Prostate gland (tissue), 2 donors: Measurements from ENCODE around the gene ZNF132. TPM values are rescaled to one million over a fixed set of nuclear protein-coding genes. Genes with fewer than 3 reads are reported as not detected.

Experiments used
- DNase-seq: peaks from one replicate; pipeline ENCODE4 v3.0.0-alpha.2; 2019; ENCODE audit warnings: low spot score
- H3K27ac ChIP-seq, 2 donors: fragments of 200-600 bp; sonication (generic); 2 replicates each; pipeline ENCODE4 v1.5.1; 2017 to 2019
- H3K27me3 ChIP-seq: fragments of 200-600 bp; sonication (generic); replicated peaks from 2 replicates; pipeline ENCODE4 v1.5.1; 2019; ENCODE audit not compliant: insufficient read depth
- H3K36me3 ChIP-seq, 2 donors: fragments of 200-600 bp; sonication (generic); 1 replicate in 1 of 2; 2 replicates in 1 of 2; pipeline versions ENCODE4 v1.5.1 to v1.8.1; 2017 to 2019
- H3K4me1 ChIP-seq: fragments of 200-600 bp; sonication (generic); replicated peaks from 2 replicates; pipeline ENCODE4 v1.5.1; 2019
- H3K4me3 ChIP-seq, 2 donors: fragments of 200-600 bp; sonication (generic); 2 replicates each; pipeline ENCODE4 v1.5.1; 2017 to 2019
- H3K9me3 ChIP-seq: fragments of 200-600 bp; sonication (generic); 2 replicates; pipeline ENCODE4 v1.5.1; 2017
- POLR2A ChIP-seq: fragments of 450-650 bp; IDR thresholded peaks from one replicate; pipeline ENCODE4 v1.6.1; 2016; ENCODE audit warnings: antibody characterized with exemption, mild to moderate bottlenecking
- POLR2AphosphoS5 ChIP-seq: sonication (generic); formaldehyde crosslinking; IDR thresholded peaks from one replicate; pipeline ENCODE4 v1.6.1; 2017; ENCODE audit warnings: antibody characterized with exemption
- WGBS: methylation state at CpG from one replicate; pipeline ENCODE4 v1.1.5; 2018; 5-methylcytosine and 5-hydroxymethylcytosine counted together
- intact Hi-C: fragments of 100-400 bp; cut with DNase I; formaldehyde crosslinking; loops from one replicate; pipeline ENCODE4 v1.14.2; 2022
- total RNA-seq, 2 donors: library from RNA; depleted of rRNA; stranded (reverse); fragments of >200 nt; gene quantifications; one replicate each; pipeline ENCODE4 v1.1.0, GENCODE V29; 2016
- TF ChIP-seq, protein P1 (sequence below), 4 experiments: fragments of 200-600 bp in 2 of 4; fragments of 450-650 bp in 2 of 4; sonication (generic) in 2 of 4; IDR thresholded peaks; 1 replicate in 3 of 4; 2 replicates in 1 of 4; pipeline ENCODE4 v1.5.1; 2016 to 2019; ENCODE audit warnings: antibody characterized with exemption in 4 of 4, mild to moderate bottlenecking in 2 of 4, moderate library complexity in 2 of 4

ZNF132 gene
- total RNA-seq, 2 donors from 2014 or later: 8.1 to 12.2 TPM

GRCh38 chr19:58401840-58402421 is 38.0 kb downstream of the ZNF132 start:
- H3K4me1 ChIP-seq: no peaks in the 10 kb centered on the region
- H3K27ac ChIP-seq: peak overlapping the region; percentile 61 to 78
- no peaks in the 10 kb centered on the region for H3K36me3 ChIP-seq
- intact Hi-C loops: no loop called here
- no peaks in the 10 kb centered on the region for H3K27me3 ChIP-seq
- H3K9me3 ChIP-seq: no peaks in the 10 kb centered on the region
- H3K4me3 ChIP-seq: peak overlapping the region; percentile 37 to 61
- DNase-seq: no peak
- TF ChIP-seq, protein P1, sequence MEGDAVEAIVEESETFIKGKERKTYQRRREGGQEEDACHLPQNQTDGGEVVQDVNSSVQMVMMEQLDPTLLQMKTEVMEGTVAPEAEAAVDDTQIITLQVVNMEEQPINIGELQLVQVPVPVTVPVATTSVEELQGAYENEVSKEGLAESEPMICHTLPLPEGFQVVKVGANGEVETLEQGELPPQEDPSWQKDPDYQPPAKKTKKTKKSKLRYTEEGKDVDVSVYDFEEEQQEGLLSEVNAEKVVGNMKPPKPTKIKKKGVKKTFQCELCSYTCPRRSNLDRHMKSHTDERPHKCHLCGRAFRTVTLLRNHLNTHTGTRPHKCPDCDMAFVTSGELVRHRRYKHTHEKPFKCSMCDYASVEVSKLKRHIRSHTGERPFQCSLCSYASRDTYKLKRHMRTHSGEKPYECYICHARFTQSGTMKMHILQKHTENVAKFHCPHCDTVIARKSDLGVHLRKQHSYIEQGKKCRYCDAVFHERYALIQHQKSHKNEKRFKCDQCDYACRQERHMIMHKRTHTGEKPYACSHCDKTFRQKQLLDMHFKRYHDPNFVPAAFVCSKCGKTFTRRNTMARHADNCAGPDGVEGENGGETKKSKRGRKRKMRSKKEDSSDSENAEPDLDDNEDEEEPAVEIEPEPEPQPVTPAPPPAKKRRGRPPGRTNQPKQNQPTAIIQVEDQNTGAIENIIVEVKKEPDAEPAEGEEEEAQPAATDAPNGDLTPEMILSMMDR (IDR thresholded peaks at IDR 0.05): no peak
- TF ChIP-seq POLR2AphosphoS5 (no peak), POLR2A (no peak)
- WGBS: 23% methylated on average over 23 of the region's 23 CpGs

DNA sequence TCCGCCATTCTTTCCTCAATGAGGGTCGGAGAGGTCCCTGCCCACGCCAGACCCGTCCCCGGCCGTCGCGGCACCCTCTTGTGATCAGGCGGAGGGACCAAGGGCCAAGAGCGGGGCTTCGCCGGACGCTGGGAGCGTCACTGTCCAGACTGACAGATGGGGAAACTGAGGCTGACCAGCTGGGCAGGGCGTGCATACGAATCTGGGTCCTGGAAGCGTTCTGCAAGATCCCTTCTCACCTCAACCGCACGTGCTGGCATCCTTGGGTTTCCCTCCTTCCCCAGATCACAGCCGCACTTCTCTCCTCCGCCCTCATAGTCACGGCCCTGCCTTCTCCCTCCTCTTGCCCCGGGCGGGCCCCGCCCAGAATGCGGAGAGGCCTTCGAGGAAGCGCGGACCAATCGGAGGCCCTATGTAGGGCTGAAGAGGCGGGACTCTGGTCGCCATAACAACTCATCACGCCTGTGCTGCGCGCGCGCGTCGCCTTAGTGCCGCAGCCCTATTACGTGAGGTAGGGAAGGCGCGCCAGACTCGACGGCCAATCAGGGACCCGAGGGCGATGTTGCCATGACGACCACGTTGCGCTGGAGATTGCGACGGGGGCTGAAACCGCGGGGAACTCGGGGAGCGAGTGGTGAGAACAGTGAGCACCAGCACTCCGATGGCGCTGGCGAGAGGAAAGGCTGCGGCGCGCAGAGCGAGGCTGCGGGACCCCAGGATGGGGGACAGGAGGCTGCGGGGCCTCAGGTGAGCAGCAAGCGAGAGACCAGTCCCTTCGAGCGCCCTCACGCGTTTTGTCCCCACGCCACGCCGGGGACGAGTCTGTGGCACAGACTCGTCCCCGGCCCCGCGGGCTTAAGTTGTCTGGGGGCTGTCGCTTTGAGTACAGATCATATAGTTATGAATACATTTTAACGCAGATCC is 38.8 kb downstream of the ZNF132 start:
- peak overlapping the region; percentile 61 to 78 for H3K27ac ChIP-seq
- no peaks in the 10 kb centered on the region for H3K9me3 ChIP-seq
- WGBS: under 1% methylated on average over 74 of the region's 80 CpGs
- peak; percentile 100 for DNase-seq
- TF ChIP-seq POLR2AphosphoS5 (peak; percentile 99), POLR2A (peak; percentile 70)
- TF ChIP-seq, protein P1 (IDR thresholded peaks at IDR 0.05): no peak
- intact Hi-C loops: no loop called here
- no peaks in the 10 kb centered on the region for H3K36me3 ChIP-seq
- H3K4me3 ChIP-seq: peak overlapping the region; percentile 37 to 61
- no peaks in the 10 kb centered on the region for H3K27me3 ChIP-seq
- H3K4me1 ChIP-seq: no peaks in the 10 kb centered on the region

DNA sequence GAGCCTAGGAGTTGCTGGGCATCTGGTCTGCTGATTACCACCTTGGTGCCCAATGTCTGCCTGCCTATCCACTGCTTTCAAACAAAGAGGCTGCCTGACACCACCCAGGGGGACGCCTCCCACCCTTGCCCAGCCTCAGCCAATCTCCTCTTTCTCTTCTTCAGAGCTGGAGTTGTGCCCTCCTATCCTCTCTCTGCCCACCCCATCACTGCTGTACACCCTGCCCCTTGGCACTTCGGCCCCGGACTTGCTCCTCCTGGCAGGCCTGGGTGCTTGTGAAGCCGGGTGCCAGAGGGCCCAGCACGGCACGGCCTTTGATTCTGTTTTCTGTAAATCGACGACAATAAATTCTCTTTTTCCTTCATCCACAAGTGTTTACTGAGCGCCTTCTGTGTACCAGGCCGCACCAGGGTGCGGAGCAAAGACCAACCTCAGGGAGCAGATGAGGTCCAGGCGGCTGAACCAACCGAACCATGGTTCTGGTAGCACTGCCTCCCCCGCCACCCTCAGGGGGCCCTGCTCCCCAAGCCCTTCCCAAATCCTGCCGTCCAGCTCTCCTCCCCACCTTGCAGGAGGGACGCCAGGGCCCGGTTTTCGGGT is 39.5 kb downstream of the ZNF132 start:
- H3K9me3 ChIP-seq: no peaks in the 10 kb centered on the region
- no peaks in the 10 kb centered on the region for H3K27me3 ChIP-seq
- H3K4me1 ChIP-seq: no peaks in the 10 kb centered on the region
- TF ChIP-seq POLR2AphosphoS5 (no peak), POLR2A (no peak)
- TF ChIP-seq, protein P1 (IDR thresholded peaks at IDR 0.05): no peak
- DNase-seq: no peak
- 17% methylated on average over 18 of the region's 18 CpGs for WGBS
- peak overlapping the region; percentile 23 to 61 for H3K4me3 ChIP-seq
- H3K36me3 ChIP-seq: no peaks in the 10 kb centered on the region
- H3K27ac ChIP-seq: peak overlapping the region in 1 of 2 donors; percentile 78
- intact Hi-C loops: no loop called here

DNA sequence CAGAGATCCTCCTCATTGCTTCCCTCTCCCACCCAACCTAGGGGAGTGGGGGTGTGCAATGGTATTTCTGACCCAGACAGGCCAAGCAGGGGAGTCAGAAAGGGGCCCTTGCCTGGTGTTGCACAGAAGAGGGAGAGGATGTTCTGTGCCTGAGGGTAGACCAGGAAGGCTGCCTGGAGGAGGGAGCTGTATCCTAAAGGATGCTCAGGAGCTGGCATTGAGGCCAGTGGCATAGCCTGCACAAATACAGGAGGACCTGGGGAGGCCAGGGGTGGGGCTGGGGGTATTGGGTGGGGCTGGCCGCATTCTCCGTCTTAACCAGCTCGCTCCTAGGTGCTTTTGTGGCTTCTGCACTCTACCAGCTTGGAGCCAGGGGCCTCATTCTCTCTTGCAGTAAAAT is 40.0 kb downstream of the ZNF132 start:
- Histone ChIP-seq H3K27ac (no peak overlapping the region), H3K4me3 (no peak overlapping the region), H3K36me3 (no peaks in the 10 kb centered on the region), H3K27me3 (no peaks in the 10 kb centered on the region), H3K9me3 (no peaks in the 10 kb centered on the region), H3K4me1 (no peaks in the 10 kb centered on the region)
- intact Hi-C loops: no loop called here
- 96% methylated on average over 3 of the region's 3 CpGs for WGBS
- no peak for TF ChIP-seq POLR2A
- TF ChIP-seq POLR2AphosphoS5: no peak
- TF ChIP-seq, protein P1 (IDR thresholded peaks at IDR 0.05): no peak
- DNase-seq: no peak
